GM12801 (cell line): ENCODE results near the gene EIF4EBP3.

Source experiments
- CTCF ChIP-seq: IDR thresholded peaks from one replicate; pipeline ENCODE4 v1.5.1; 2011; ENCODE audit warnings: control low read depth; ENCODE audit not compliant: insufficient read length; ENCODE audit errors: extremely low read depth

The EIF4EBP3 gene

DNA sequence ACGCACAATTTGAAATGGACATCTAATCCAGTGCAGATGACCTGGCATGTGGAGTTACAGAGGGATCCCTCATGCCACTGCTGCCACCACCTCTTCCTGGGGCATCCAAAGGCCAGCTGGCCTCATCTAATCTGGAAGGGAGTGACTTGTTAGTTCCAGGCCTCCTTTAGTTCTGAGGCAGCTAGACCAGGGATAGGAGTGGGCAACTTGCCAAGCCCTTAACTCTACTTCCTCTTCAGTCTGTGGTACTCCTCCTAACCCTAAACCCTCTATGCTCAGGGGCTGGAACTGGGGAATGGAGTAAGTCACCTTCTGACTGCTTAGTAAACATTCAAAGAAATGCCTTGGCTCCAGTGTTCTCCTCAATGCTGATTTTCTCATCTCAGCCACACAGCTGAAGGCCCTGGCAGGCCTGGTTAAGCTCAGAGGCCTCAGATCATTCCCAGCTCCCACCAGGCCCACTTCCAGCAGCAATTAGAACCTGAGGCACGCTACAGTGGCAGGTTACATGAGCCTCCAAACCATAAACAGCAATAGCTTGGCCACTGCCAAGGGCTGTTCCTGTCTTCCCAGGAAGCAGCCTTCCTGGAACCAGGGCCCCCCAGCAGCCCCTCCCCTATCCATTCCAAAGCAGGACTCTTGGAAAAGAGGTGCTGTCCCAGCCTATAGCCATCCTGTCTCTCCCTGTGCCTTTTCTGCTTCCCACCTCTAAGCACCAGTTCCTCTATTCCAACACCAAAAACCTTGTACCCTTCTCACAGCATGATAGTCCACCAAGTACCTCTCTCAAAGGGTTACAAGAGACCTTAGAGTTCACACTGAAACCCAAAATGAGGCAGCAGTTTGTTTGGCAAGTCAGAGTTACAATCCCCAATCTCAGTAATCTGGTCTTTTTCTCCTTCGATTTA, 2.0 kb downstream of the EIF4EBP3 start:
- TF ChIP-seq CTCF: no peak

- TF ChIP-seq CTCF: no peak
Observed at GRCh38 chr5:140550147-140551079, 3.0 kb downstream of the EIF4EBP3 start.

- TF ChIP-seq CTCF: no peak
Observed at GRCh38 chr5:140551872-140552271, 4.4 kb downstream of the EIF4EBP3 start.

GRCh38 chr5:140553657-140554056, 6.2 kb downstream of the EIF4EBP3 start:
- TF ChIP-seq CTCF: no peak

- TF ChIP-seq CTCF: no peak
Observed at GRCh38 chr5:140554454-140554853, 7.0 kb downstream of the EIF4EBP3 start.

GRCh38 chr5:140555747-140556312, 8.4 kb downstream of the EIF4EBP3 start:
- no peak for TF ChIP-seq CTCF

GRCh38 chr5:140556438-140556837, 9.0 kb downstream of the EIF4EBP3 start:
- TF ChIP-seq CTCF: no peak
